ENCODE data around the gene RND1.

The RND1 gene

GRCh38 chr12:48828841-48829575, 36.7 kb downstream of the RND1 start:
- H3K9me3 ChIP-seq (ENCODE audit: control insufficient read depth in 1 of 2, low read length in 2 of 2) = no peaks in the 10 kb centered on the region

GRCh38 chr12:48828293-48828692, 37.4 kb downstream of the RND1 start:
- peaks cover 58 to 84% of the 10 kb centered on the region in 2 donors for H3K36me3 ChIP-seq (ENCODE audit: control insufficient read depth in 1 of 2, insufficient read depth in 2 of 2, low read length in 2 of 2)
- H3K9ac ChIP-seq (ENCODE audit: low read depth in 1 of 2, low read length in 2 of 2) = no peak overlapping the region
- H3K4me3 ChIP-seq (ENCODE audit: low read depth in 1 of 2, low read length in 2 of 2) = no peak overlapping the region
- no peaks in the 10 kb centered on the region for H3K27me3 ChIP-seq (ENCODE audit: control insufficient read depth in 1 of 2, insufficient read depth in 2 of 2, low read length in 2 of 2)
- H3K4me1 ChIP-seq (ENCODE audit: control insufficient read depth in 1 of 2, insufficient read depth in 2 of 2, low read length in 2 of 2) = no peaks in the 10 kb centered on the region
- H3K27ac ChIP-seq (ENCODE audit: low read depth, low read length) = no peak overlapping the region
- no peaks in the 10 kb centered on the region for H3K9me3 ChIP-seq (ENCODE audit: control insufficient read depth in 1 of 2, low read length in 2 of 2)

More at GRCh38 chr12:48828841-48829575, 36.7 kb downstream of the RND1 start:
- Histone ChIP-seq H3K27me3 (ENCODE audit: control insufficient read depth in 1 of 2, insufficient read depth in 2 of 2, low read length in 2 of 2) (no peaks in the 10 kb centered on the region), H3K27ac (ENCODE audit: low read depth, low read length) (no peak overlapping the region), H3K36me3 (ENCODE audit: control insufficient read depth in 1 of 2, insufficient read depth in 2 of 2, low read length in 2 of 2) (peaks cover 64 to 89% of the 10 kb centered on the region in 2 donors), H3K4me3 (ENCODE audit: low read depth in 1 of 2, low read length in 2 of 2) (no peak overlapping the region), H3K4me1 (ENCODE audit: control insufficient read depth in 1 of 2, insufficient read depth in 2 of 2, low read length in 2 of 2) (no peaks in the 10 kb centered on the region), H3K9ac (ENCODE audit: low read depth in 1 of 2, low read length in 2 of 2) (no peak overlapping the region)

- Histone ChIP-seq H3K27me3 (ENCODE audit: control insufficient read depth in 1 of 2, insufficient read depth in 2 of 2, low read length in 2 of 2) (no peaks in the 10 kb centered on the region), H3K9ac (ENCODE audit: low read depth in 1 of 2, low read length in 2 of 2) (no peak overlapping the region), H3K36me3 (ENCODE audit: control insufficient read depth in 1 of 2, insufficient read depth in 2 of 2, low read length in 2 of 2) (peaks cover 51 to 79% of the 10 kb centered on the region in 2 donors), H3K9me3 (ENCODE audit: control insufficient read depth in 1 of 2, low read length in 2 of 2) (no peaks in the 10 kb centered on the region), H3K4me1 (ENCODE audit: control insufficient read depth in 1 of 2, insufficient read depth in 2 of 2, low read length in 2 of 2) (peaks cover 2 to 5% of the 10 kb centered on the region in 2 donors), H3K27ac (ENCODE audit: low read depth, low read length) (no peak overlapping the region), H3K4me3 (ENCODE audit: low read depth in 1 of 2, low read length in 2 of 2) (no peak overlapping the region)
Measured at GRCh38 chr12:48827513-48828096, 38.1 kb downstream of the RND1 start.

GRCh38 chr12:48827026-48827425, 38.6 kb downstream of the RND1 start:
- no peak overlapping the region for H3K27ac ChIP-seq (ENCODE audit: low read depth, low read length)
- H3K4me1 ChIP-seq (ENCODE audit: control insufficient read depth in 1 of 2, insufficient read depth in 2 of 2, low read length in 2 of 2) = peaks cover 8 to 9% of the 10 kb centered on the region in 2 donors
- peaks cover 45 to 73% of the 10 kb centered on the region in 2 donors for H3K36me3 ChIP-seq (ENCODE audit: control insufficient read depth in 1 of 2, insufficient read depth in 2 of 2, low read length in 2 of 2)
- no peaks in the 10 kb centered on the region for H3K9me3 ChIP-seq (ENCODE audit: control insufficient read depth in 1 of 2, low read length in 2 of 2)
- H3K4me3 ChIP-seq (ENCODE audit: low read depth in 1 of 2, low read length in 2 of 2) = no peak overlapping the region
- no peaks in the 10 kb centered on the region for H3K27me3 ChIP-seq (ENCODE audit: control insufficient read depth in 1 of 2, insufficient read depth in 2 of 2, low read length in 2 of 2)
- no peak overlapping the region for H3K9ac ChIP-seq (ENCODE audit: low read depth in 1 of 2, low read length in 2 of 2)

DNA sequence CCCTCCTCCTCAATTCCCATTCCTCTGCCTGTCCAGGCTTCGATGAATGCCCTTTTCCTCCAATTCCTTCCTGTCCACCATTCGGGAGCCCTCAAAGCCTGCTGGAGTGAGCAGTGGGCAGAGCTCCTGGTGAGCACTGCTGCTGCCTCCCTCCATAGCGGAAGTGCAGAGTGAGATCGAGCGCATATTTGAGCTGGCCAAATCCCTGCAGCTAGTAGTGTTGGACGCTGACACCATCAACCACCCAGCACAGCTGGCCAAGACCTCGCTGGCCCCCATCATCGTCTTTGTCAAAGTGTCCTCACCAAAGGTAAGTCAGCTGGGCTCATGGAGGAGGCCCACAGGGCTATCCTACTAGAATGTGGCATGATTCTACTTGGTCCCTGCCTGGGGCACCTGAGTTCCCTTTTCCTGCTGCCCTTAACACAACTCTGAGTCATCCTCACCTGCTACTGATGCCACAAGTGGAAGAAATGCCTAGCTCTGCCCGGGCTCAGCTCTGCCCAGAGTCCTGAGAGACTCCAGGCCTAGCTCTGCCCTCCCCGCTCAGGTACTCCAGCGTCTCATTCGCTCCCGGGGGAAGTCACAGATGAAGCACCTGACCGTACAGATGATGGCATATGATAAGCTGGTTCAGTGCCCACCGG, 39.3 kb downstream of the RND1 start:
- Histone ChIP-seq H3K36me3 (ENCODE audit: control insufficient read depth in 1 of 2, insufficient read depth in 2 of 2, low read length in 2 of 2) (peaks cover 38 to 66% of the 10 kb centered on the region in 2 donors), H3K9me3 (ENCODE audit: control insufficient read depth in 1 of 2, low read length in 2 of 2) (no peaks in the 10 kb centered on the region), H3K4me1 (ENCODE audit: control insufficient read depth in 1 of 2, insufficient read depth in 2 of 2, low read length in 2 of 2) (peaks cover 9 to 11% of the 10 kb centered on the region in 2 donors), H3K27ac (ENCODE audit: low read depth, low read length) (no peak overlapping the region), H3K4me3 (ENCODE audit: low read depth in 1 of 2, low read length in 2 of 2) (no peak overlapping the region), H3K27me3 (ENCODE audit: control insufficient read depth in 1 of 2, insufficient read depth in 2 of 2, low read length in 2 of 2) (no peaks in the 10 kb centered on the region), H3K9ac (ENCODE audit: low read depth in 1 of 2, low read length in 2 of 2) (no peak overlapping the region)

- H3K9ac ChIP-seq (ENCODE audit: low read depth in 1 of 2, low read length in 2 of 2) = no peak overlapping the region
- no peaks in the 10 kb centered on the region for H3K27me3 ChIP-seq (ENCODE audit: control insufficient read depth in 1 of 2, insufficient read depth in 2 of 2, low read length in 2 of 2)
- H3K4me1 ChIP-seq (ENCODE audit: control insufficient read depth in 1 of 2, insufficient read depth in 2 of 2, low read length in 2 of 2) = peaks cover 9 to 11% of the 10 kb centered on the region in 2 donors
- no peak overlapping the region for H3K4me3 ChIP-seq (ENCODE audit: low read depth in 1 of 2, low read length in 2 of 2)
- H3K36me3 ChIP-seq (ENCODE audit: control insufficient read depth in 1 of 2, insufficient read depth in 2 of 2, low read length in 2 of 2) = peaks cover 24 to 52% of the 10 kb centered on the region in 2 donors
- no peaks in the 10 kb centered on the region for H3K9me3 ChIP-seq (ENCODE audit: control insufficient read depth in 1 of 2, low read length in 2 of 2)
- H3K27ac ChIP-seq (ENCODE audit: low read depth, low read length) = no peak overlapping the region
Measured at GRCh38 chr12:48824905-48825304, 40.8 kb downstream of the RND1 start.

DNA sequence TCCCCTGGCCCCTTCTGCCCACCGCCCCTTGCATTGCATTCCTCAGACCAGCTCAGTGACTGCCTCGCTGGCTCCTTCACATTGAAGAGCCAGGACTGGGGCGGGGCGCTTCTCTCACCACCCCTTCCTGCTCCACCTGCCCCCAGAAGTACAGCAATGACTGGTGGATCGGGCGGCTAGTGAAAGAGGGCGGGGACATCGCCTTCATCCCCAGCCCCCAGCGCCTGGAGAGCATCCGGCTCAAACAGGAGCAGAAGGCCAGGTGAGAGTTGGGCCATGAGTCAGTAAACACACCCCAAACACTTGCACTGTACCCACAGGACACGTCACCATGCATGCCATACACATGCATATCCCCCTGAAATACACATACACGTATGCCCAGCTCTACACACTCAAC, 41.6 kb downstream of the RND1 start:
- no peak overlapping the region for H3K27ac ChIP-seq (ENCODE audit: low read depth, low read length)
- peaks cover 16 to 46% of the 10 kb centered on the region in 2 donors for H3K36me3 ChIP-seq (ENCODE audit: control insufficient read depth in 1 of 2, insufficient read depth in 2 of 2, low read length in 2 of 2)
- H3K4me3 ChIP-seq (ENCODE audit: low read depth in 1 of 2, low read length in 2 of 2) = no peak overlapping the region
- H3K27me3 ChIP-seq (ENCODE audit: control insufficient read depth in 1 of 2, insufficient read depth in 2 of 2, low read length in 2 of 2) = no peaks in the 10 kb centered on the region
- no peak overlapping the region for H3K9ac ChIP-seq (ENCODE audit: low read depth in 1 of 2, low read length in 2 of 2)
- peaks cover 10 to 11% of the 10 kb centered on the region in 2 donors for H3K4me1 ChIP-seq (ENCODE audit: control insufficient read depth in 1 of 2, insufficient read depth in 2 of 2, low read length in 2 of 2)
- H3K9me3 ChIP-seq (ENCODE audit: control insufficient read depth in 1 of 2, low read length in 2 of 2) = no peaks in the 10 kb centered on the region

GRCh38 chr12:48823281-48823680, 42.4 kb downstream of the RND1 start:
- Histone ChIP-seq H3K9ac (ENCODE audit: low read depth in 1 of 2, low read length in 2 of 2) (no peak overlapping the region), H3K9me3 (ENCODE audit: control insufficient read depth in 1 of 2, low read length in 2 of 2) (no peaks in the 10 kb centered on the region), H3K4me3 (ENCODE audit: low read depth in 1 of 2, low read length in 2 of 2) (no peak overlapping the region), H3K27ac (ENCODE audit: low read depth, low read length) (no peak overlapping the region), H3K36me3 (ENCODE audit: control insufficient read depth in 1 of 2, insufficient read depth in 2 of 2, low read length in 2 of 2) (peaks cover 8 to 38% of the 10 kb centered on the region in 2 donors), H3K4me1 (ENCODE audit: control insufficient read depth in 1 of 2, insufficient read depth in 2 of 2, low read length in 2 of 2) (peaks cover 11 to 14% of the 10 kb centered on the region in 2 donors), H3K27me3 (ENCODE audit: control insufficient read depth in 1 of 2, insufficient read depth in 2 of 2, low read length in 2 of 2) (no peaks in the 10 kb centered on the region)

DNA sequence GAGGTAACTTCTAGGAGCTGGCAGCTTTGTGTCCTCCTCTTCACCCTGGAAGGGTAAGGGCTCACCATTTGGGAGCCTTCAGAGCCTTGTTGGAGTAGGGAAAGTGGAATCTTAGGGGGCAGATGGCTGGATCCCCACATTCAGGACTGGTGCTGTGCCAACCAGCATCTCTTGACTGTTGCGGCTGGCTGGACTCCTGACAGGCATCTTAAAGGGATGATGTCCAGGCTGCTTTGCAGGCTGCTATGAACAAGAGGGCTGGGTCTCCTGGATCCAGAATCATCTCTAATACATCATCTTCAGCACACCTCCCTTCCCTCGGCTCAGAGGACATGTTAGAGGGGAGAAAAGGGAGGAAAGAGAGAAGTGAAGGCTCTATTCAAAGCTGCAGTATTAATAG, 43.0 kb downstream of the RND1 start:
- H3K36me3 ChIP-seq (ENCODE audit: control insufficient read depth in 1 of 2, insufficient read depth in 2 of 2, low read length in 2 of 2) = peaks cover 7 to 33% of the 10 kb centered on the region in 2 donors
- no peak overlapping the region for H3K4me3 ChIP-seq (ENCODE audit: low read depth in 1 of 2, low read length in 2 of 2)
- no peak overlapping the region for H3K27ac ChIP-seq (ENCODE audit: low read depth, low read length)

DNA sequence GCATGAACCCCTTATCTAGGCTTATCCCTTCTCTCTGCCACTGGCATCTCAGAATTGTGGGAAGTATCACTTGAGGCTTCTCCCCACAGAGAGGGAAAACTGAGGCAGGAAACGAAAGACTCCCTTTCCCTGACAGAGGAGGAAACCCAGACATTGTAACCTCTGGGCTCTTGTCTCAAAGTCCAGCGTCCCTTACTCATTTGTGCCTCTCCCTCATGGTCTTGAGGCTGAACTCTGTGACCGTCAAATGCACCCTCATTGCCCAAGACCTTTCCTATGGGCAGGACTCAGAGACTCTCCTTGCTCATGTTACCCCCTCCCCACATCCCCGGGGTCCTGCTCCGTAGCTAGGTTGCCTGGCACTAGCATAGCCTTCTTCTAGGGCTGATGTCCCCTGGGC, 43.5 kb downstream of the RND1 start:
- Histone ChIP-seq H3K27ac (ENCODE audit: low read depth, low read length) (no peak overlapping the region), H3K27me3 (ENCODE audit: control insufficient read depth in 1 of 2, insufficient read depth in 2 of 2, low read length in 2 of 2) (no peaks in the 10 kb centered on the region), H3K9me3 (ENCODE audit: control insufficient read depth in 1 of 2, low read length in 2 of 2) (no peaks in the 10 kb centered on the region), H3K4me1 (ENCODE audit: control insufficient read depth in 1 of 2, insufficient read depth in 2 of 2, low read length in 2 of 2) (peaks cover 18 to 21% of the 10 kb centered on the region in 2 donors), H3K4me3 (ENCODE audit: low read depth in 1 of 2, low read length in 2 of 2) (no peak overlapping the region), H3K36me3 (ENCODE audit: control insufficient read depth in 1 of 2, insufficient read depth in 2 of 2, low read length in 2 of 2) (peaks cover 7 to 27% of the 10 kb centered on the region in 2 donors), H3K9ac (ENCODE audit: low read depth in 1 of 2, low read length in 2 of 2) (no peak overlapping the region)

More for the DNA sequence above, 43.0 kb downstream of the RND1 start:
- no peaks in the 10 kb centered on the region for H3K27me3 ChIP-seq (ENCODE audit: control insufficient read depth in 1 of 2, insufficient read depth in 2 of 2, low read length in 2 of 2)
- H3K9me3 ChIP-seq (ENCODE audit: control insufficient read depth in 1 of 2, low read length in 2 of 2) = no peaks in the 10 kb centered on the region
- H3K9ac ChIP-seq (ENCODE audit: low read depth in 1 of 2, low read length in 2 of 2) = no peak overlapping the region
- H3K4me1 ChIP-seq (ENCODE audit: control insufficient read depth in 1 of 2, insufficient read depth in 2 of 2, low read length in 2 of 2) = peaks cover 14 to 19% of the 10 kb centered on the region in 2 donors
